ENCODE data around the gene REG4.

DNA sequence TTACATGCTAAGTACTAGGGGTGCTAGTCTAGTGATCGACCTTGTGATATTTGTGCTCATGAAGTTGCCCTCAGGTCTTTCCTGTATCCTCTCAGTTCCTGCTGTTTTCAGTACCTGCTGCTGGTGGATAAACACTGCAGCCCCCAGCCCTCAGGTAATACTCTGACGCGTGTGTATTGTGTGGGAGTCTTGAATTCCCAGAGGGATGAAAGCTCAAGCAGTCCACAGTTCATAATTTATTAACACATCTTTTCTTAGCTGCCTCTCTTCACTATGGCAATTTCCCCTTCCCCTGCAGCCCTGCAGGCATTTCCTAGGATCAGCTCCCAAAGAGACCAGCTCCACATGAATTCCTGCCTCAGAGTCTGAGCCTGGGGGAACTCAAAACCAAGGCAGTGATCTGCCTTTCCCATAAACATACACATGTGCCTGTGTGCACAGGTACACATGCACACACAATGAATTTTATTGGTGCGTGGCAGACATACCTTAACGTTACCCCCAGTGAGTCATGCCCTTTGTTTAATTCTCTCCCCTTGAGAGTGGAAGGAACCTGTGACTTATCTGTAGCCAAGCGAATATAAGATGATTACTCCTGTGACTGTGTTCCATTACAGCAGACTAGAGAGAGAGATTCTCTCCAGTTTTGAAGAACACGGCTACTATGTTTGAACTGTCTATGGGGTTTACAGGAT is 28.5 kb downstream of the REG4 start:
- TF ChIP-seq POLR2AphosphoS5 (IDR thresholded peaks at IDR 0.05; ENCODE audit: low read depth, low read length) (no peak), CTCF (IDR thresholded peaks at IDR 0.05) (no peak), TCF7L2 (IDR thresholded peaks at IDR 0.05; ENCODE audit: low read depth, low read length) (no peak), SIN3A (IDR thresholded peaks at IDR 0.05; ENCODE audit: borderline replicate concordance, insufficient read depth, low read depth, low read length) (no peak)
- TF ChIP-seq, protein P1, sequence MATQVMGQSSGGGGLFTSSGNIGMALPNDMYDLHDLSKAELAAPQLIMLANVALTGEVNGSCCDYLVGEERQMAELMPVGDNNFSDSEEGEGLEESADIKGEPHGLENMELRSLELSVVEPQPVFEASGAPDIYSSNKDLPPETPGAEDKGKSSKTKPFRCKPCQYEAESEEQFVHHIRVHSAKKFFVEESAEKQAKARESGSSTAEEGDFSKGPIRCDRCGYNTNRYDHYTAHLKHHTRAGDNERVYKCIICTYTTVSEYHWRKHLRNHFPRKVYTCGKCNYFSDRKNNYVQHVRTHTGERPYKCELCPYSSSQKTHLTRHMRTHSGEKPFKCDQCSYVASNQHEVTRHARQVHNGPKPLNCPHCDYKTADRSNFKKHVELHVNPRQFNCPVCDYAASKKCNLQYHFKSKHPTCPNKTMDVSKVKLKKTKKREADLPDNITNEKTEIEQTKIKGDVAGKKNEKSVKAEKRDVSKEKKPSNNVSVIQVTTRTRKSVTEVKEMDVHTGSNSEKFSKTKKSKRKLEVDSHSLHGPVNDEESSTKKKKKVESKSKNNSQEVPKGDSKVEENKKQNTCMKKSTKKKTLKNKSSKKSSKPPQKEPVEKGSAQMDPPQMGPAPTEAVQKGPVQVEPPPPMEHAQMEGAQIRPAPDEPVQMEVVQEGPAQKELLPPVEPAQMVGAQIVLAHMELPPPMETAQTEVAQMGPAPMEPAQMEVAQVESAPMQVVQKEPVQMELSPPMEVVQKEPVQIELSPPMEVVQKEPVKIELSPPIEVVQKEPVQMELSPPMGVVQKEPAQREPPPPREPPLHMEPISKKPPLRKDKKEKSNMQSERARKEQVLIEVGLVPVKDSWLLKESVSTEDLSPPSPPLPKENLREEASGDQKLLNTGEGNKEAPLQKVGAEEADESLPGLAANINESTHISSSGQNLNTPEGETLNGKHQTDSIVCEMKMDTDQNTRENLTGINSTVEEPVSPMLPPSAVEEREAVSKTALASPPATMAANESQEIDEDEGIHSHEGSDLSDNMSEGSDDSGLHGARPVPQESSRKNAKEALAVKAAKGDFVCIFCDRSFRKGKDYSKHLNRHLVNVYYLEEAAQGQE (IDR thresholded peaks at IDR 0.05; ENCODE audit: insufficient read depth in 1 of 2, low read depth in 2 of 2, low read length in 1 of 2): no peak

Data from Panc1 (cell line).